Ovary (tissue), 3 donors: ENCODE data around the gene PALLD.

Source experiments
- CTCF ChIP-seq, 3 donors: fragments of 450-650 bp in 2 of 3; fragments of 200-600 bp in 1 of 3; IDR thresholded peaks; one replicate each; pipeline versions ENCODE4 v1.5.1 to v1.8.0; 2016 to 2022; ENCODE audit warnings: antibody characterized with exemption in 3 of 3, mild to moderate bottlenecking in 1 of 3
- EP300 ChIP-seq: sonication (generic); formaldehyde crosslinking; IDR thresholded peaks from one replicate; pipeline ENCODE4 v1.6.1; 2017; ENCODE audit warnings: antibody characterized with exemption
- POLR2A ChIP-seq: fragments of 450-650 bp; IDR thresholded peaks from one replicate; pipeline ENCODE4 v1.6.1; 2017; ENCODE audit warnings: antibody characterized with exemption, mild to moderate bottlenecking, moderate library complexity
- donor health status: DM: no; HTN: no; CAD: no.

- TF ChIP-seq CTCF (IDR thresholded peaks at IDR 0.05) = no peak
- no peak for TF ChIP-seq EP300
- no peak for TF ChIP-seq POLR2A
Measured at GRCh38 chr4:168880072-168880675, 383.3 kb downstream of the PALLD start.
